ENCODE data around the gene GLOD5.

GLOD5 gene

GRCh38 chrX:48761674-48762471, at the start of gene GLOD5:
TSS of gene GLOD5 (plus strand) at chrX:48761747. CDS start at chrX:48761791, 44 bp downstream.
- DNase-seq (ENCODE audit: low spot score) = no peak

GRCh38 chrX:48711929-48712505, 49.5 kb upstream of the GLOD5 start:
- no peak for DNase-seq (ENCODE audit: low spot score)

- no peak for DNase-seq (ENCODE audit: low spot score)
Measured at GRCh38 chrX:48713847-48714246, 47.7 kb upstream of the GLOD5 start.

GRCh38 chrX:48714573-48714972, 47.0 kb upstream of the GLOD5 start:
- no peak for DNase-seq (ENCODE audit: low spot score)

DNA sequence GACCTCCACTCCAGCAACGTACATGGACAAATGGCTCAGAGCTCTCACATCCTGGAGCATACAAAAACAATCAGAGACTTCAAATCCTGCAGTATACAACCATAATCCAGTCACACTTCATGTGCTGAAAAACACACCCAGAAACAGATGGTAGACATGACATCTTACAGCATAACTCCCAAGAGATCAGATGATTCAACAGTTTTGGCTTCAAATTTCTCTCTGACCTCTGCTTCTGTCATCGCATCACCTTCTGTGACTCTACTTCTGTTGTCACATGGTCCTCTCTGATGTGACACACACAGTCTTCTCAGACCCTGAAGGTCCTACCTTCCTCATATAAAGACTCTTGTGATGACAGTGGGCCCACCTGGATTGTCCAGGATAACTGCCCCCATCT, 46.5 kb upstream of the GLOD5 start:
- no peak for DNase-seq (ENCODE audit: low spot score)

DNA sequence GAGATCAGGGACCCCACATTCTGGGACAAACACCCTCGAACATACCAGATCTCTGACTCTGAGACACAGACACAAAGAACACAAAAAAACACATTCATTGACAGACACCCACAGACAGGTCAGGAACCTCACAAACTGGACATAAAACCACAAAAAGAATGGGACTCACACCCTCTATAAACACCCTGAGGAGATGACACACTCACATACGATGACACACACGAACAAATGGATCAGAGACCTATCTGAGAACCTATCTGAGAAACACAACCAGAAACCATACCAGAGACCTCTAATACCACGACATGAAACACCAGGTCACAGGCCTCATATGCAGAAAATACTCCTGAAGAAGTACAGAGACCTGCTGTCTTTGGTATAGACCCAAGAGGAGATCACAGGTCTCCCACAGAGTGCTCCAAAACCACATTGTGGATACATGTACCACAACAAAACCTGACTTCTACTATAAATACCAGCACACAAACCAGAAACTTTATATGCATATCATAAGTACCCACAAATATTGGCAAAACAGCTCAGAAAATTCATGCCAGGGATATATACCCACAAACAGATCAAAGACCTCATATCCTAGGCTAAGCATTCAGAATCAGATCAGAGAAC, 45.6 kb upstream of the GLOD5 start:
- DNase-seq (ENCODE audit: low spot score) = no peak

GRCh38 chrX:48719958-48720357, 41.6 kb upstream of the GLOD5 start:
- DNase-seq (ENCODE audit: low spot score) = no peak

- DNase-seq (ENCODE audit: low spot score) = no peak
Measured at GRCh38 chrX:48720577-48721250, 40.8 kb upstream of the GLOD5 start.

DNA sequence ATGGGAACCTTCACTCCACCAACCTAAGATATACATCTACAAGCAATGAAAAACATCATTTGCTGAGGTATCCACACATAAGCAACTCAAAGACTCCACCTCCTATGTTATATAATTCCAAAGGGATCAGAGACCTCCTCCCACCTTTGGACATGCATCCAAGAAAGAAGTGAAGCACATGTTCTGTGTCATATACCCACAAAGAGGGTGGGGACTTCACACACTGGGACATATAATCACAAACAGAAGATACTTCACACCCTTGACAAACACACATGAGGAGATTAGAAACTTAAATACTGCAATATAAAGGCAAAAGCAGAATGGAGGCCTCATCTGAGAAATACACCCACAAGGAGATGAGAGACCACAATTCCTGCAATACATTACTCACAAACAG, 39.6 kb upstream of the GLOD5 start:
- DNase-seq (ENCODE audit: low spot score) = no peak

GRCh38 chrX:48726596-48726995, 35.0 kb upstream of the GLOD5 start:
- no peak for DNase-seq (ENCODE audit: low spot score)

DNA sequence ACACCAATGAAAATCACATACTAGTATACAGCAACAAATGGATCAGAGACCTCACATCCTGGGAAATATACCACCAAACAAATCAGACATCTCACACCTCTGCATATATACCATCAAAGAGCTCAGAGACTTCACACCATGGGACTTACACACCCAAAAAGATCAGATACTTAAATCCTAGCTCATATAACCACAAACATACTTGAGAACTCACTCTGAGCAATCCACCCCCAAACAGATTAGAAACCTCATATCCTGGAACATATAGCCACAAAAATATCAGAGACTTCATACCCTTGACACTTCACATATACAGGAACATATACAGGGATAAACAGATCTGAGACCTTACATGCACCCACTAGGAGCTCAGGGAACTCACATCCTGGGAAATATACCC, 32.9 kb upstream of the GLOD5 start:
- no peak for DNase-seq (ENCODE audit: low spot score)

DNA sequence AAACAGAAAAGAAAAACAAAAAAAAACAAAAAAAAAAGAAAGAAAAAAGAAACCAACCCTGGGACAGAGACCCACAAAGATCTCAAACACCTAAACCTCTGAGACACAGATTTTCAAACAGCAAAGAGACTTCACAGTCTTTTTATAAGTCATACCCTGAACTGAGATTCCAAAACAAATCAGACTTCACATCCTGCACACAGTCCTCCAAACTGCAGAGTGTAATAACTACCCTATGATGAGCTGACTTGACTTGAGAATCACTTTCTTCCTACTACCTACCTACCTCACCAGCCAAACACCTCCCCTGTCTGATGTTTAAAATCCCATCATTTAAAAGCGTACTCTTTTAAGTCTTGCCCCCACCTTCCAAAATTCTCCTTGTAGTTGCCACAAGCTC, 25.2 kb upstream of the GLOD5 start:
- no peak for DNase-seq (ENCODE audit: low spot score)

GRCh38 chrX:48736878-48737212, 24.7 kb upstream of the GLOD5 start:
- no peak for DNase-seq (ENCODE audit: low spot score)

- peak; percentile 96 for DNase-seq (ENCODE audit: low spot score)
Measured at GRCh38 chrX:48737213-48737938, 24.2 kb upstream of the GLOD5 start.

GRCh38 chrX:48737940-48738339, 23.6 kb upstream of the GLOD5 start:
- no peak for DNase-seq (ENCODE audit: low spot score)

- no peak for DNase-seq (ENCODE audit: low spot score)
Measured at GRCh38 chrX:48741834-48742233, 19.7 kb upstream of the GLOD5 start.

DNA sequence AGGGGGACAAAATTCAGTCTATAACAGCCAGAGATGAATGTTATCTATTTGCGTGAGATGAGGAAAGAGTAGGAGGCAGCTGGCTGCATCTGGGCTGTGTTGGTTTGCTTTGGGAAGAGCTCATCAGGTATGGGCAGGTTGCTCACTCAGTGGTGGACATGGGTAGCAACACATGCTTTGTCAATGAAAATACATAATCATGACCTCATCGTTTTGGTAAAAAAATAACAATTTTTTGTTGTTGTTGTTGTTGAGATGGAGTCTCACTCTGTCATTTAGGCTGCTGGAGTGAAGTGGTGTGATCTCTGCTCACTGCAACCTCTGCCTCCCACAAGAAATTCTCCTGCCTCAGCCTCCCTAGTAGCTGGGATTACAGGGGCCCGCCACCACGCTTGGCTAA, 16.3 kb upstream of the GLOD5 start:
- DNase-seq (ENCODE audit: low spot score) = no peak

GRCh38 chrX:48747415-48748016, 14.0 kb upstream of the GLOD5 start:
- no peak for DNase-seq (ENCODE audit: low spot score)

DNA sequence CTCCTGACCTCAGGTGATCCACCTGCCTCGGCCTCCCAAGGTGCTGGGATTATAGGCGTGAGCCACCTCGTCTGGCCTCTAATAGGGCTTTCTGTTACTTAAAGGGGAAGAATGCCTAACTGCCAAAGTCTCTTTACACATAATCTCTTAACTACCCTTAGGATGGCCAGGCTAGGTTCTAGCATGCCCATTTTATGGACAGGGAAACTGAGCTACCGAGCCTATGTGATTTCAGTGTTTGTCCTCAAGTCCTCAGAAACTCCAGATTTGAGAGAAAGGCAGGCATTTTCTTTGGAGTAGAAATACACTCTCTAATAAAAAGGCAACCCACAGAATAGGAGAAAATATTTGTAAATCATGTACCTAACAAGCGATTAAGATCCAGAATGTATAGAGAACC, 12.4 kb upstream of the GLOD5 start:
- no peak for DNase-seq (ENCODE audit: low spot score)

GRCh38 chrX:48751343-48751742, 10.2 kb upstream of the GLOD5 start:
- no peak for DNase-seq (ENCODE audit: low spot score)

GRCh38 chrX:48752498-48752897, 9.0 kb upstream of the GLOD5 start:
- DNase-seq (ENCODE audit: low spot score) = no peak

- no peak for DNase-seq (ENCODE audit: low spot score)
Measured at GRCh38 chrX:48753708-48754228, 7.8 kb upstream of the GLOD5 start.

Measured in Ammon's horn (tissue), 1 donor.